ENCODE data around the gene OST4. TPM values are rescaled to one million over a fixed set of nuclear protein-coding genes. Genes with fewer than 3 reads are reported as not detected.

Gene OST4
- total and polyA plus RNA-seq, 11 donors: 215 to 517 (median 343) TPM

DNA sequence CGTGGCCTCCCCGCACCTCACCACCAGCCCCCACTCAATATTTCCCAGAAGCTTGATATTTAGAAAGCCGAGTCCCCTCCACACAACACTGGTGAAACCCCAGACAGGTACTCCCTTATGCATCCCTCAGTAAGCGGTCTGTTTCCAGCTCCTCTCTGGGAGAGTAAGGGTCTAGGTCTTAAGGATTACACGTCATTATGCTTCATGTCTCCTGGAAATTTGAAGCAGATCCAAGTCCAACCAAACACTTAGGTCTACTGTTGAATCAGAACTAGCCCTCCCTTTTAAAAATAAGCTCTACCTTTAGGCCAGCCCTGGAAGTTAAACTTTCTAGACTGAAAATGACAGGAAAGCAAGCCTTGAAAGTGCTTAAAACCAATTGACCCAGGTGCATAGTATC, 1.5 kb upstream of the OST4 start:
- no peaks in the 10 kb centered on the region for H3K9me3 ChIP-seq
- H3K36me3 ChIP-seq: peaks cover 0 to 25% (median 17%) of the 10 kb centered on the region in 9 donors
- H3K4me3 ChIP-seq: peak overlapping the region in 2 of 12 donors; percentile 70 to 91
- DNase-seq: no peak
- H3K27me3 ChIP-seq: no peaks in the 10 kb centered on the region
- peaks cover 3 to 84% (median 52%) of the 10 kb centered on the region in 12 donors for H3K4me1 ChIP-seq
- 59 to 67% (median 64%) methylated on average over 5 of the region's 5 CpGs for WGBS, 4 donors
- no peak for ATAC-seq
- H3K27ac ChIP-seq: peak overlapping the region; percentile 62 to 99 (median 96)
- intact Hi-C loops (cut with DNase I): loop anchor here in 2 of 10 donors (2.0 to 5.0 kb wide), 3 partner anchors 22 to 41 kb away; partner anchors contain the start of genes AGBL5 (in 1 of the 2) and TMEM214 (in 1 of the 2)
- TF ChIP-seq POLR2A (IDR thresholded peaks at IDR 0.05): no peak
- TF ChIP-seq, protein P1, sequence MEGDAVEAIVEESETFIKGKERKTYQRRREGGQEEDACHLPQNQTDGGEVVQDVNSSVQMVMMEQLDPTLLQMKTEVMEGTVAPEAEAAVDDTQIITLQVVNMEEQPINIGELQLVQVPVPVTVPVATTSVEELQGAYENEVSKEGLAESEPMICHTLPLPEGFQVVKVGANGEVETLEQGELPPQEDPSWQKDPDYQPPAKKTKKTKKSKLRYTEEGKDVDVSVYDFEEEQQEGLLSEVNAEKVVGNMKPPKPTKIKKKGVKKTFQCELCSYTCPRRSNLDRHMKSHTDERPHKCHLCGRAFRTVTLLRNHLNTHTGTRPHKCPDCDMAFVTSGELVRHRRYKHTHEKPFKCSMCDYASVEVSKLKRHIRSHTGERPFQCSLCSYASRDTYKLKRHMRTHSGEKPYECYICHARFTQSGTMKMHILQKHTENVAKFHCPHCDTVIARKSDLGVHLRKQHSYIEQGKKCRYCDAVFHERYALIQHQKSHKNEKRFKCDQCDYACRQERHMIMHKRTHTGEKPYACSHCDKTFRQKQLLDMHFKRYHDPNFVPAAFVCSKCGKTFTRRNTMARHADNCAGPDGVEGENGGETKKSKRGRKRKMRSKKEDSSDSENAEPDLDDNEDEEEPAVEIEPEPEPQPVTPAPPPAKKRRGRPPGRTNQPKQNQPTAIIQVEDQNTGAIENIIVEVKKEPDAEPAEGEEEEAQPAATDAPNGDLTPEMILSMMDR (IDR thresholded peaks at IDR 0.05): no peak

DNA sequence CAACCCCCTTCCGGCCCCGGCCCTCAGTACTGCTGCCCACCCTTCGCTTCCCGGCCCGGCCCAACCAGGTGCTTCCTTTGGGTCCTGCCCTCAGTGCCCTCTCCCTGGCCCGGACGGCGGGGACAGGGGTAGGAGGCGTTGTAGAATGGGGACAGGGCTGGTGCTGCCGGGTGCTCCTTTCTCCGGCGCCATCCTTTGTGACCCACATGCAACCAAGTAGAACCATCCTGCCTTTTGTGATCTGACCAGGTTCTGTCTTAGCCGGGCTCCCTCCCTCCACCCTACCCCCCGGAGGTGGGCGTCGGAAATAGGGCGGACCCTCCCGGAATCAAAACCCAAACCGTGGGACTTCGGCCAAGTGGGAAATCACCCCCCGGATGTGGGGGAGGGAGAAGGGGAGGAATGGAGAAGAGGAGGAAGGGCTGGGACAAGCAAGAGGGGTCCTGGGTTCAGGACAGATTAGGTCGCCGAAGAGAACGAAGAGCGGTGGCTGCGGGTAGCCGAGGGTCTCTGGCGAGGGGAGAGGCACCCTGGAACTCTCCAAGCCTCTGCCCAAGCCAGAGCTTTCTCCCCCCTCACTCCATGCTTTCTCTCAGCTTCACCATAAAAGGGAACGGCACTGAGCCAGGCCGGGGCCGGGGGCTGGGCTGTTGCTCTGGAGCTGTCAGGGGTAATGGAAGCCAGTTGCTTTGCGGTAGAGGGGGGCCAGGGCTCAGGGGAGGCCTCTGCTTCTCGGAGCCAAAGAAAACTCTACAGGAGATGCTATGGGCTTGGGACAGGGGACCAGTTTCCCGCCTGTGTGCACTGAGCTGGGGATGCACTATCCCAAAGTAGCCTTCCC, 756 bp upstream of the OST4 start:
- H3K9me3 ChIP-seq: no peaks in the 10 kb centered on the region
- WGBS, 4 donors: 3 to 4% (median 3%) methylated on average over 29 to 34 of the region's 34 CpGs
- intact Hi-C loops (cut with DNase I): loop anchor here in 4 of 10 donors (1.0 to 5.0 kb wide), 4 partner anchors 21 to 40 kb away; partner anchors contain the start of genes AGBL5 (in 3 of the 4) and TMEM214 (in 1 of the 4)
- peaks cover 3 to 77% (median 50%) of the 10 kb centered on the region in 12 donors for H3K4me1 ChIP-seq
- no peaks in the 10 kb centered on the region for H3K27me3 ChIP-seq
- H3K4me3 ChIP-seq: peak overlapping the region; percentile 55 to 99 (median 89)
- TF ChIP-seq POLR2A (IDR thresholded peaks at IDR 0.05): no peak
- TF ChIP-seq, protein P1 (IDR thresholded peaks at IDR 0.05): no peak
- peak; percentile 28 to 72 (median 40) for ATAC-seq
- peaks cover 0 to 32% (median 24%) of the 10 kb centered on the region in 9 donors for H3K36me3 ChIP-seq
- peak; percentile 78 to 88 (median 88) for DNase-seq
- peak overlapping the region; percentile 62 to 99 (median 96) for H3K27ac ChIP-seq

DNA sequence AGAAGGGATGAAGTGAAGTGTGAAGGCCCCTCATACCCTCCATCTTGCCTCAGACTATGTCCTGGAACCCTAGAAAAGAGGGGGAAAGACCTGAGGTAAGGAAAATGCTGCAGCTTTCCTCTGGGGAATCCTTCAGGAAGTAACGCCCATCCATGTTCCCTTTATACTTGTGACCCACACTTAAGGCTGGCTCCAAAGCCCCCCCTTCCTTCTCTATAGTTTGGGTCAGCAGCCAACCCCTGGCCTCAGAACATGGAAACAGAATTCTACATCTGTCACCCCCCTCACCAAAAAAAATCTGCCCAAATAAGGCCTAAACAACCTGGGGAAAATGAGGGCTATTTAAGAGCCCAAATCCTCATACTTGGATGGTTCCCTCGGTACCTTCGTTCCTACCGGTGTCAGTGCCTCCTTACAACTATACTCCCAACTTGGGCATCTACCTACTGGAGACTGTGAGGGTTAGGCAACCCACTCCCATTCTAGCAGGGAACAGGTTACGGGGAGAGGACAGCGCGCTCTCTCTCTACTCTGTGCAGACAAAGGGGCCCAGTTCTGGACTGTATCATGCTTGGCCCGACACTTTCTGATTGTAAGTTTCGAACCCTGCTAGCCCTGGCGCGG, 689 bp downstream of the OST4 start:
- H3K9me3 ChIP-seq: no peaks in the 10 kb centered on the region
- H3K36me3 ChIP-seq: peaks cover 0 to 46% (median 39%) of the 10 kb centered on the region in 9 donors
- peak overlapping the region; percentile 62 to 99 (median 96) for H3K27ac ChIP-seq
- ATAC-seq (peak in 1 of 4 donors; percentile 0), DNase-seq (no peak)
- whole genome bisulfite sequencing, 4 donors: 3 to 6% (median 4%) methylated on average over 8 to 11 of the region's 11 CpGs
- intact Hi-C loops (cut with DNase I): loop anchor here in 4 of 10 donors (1.0 to 5.0 kb wide), 4 partner anchors 19 to 38 kb away; partner anchors contain the start of genes AGBL5 (in 2 of the 4) and TMEM214 (in 1 of the 4)
- H3K27me3 ChIP-seq: no peaks in the 10 kb centered on the region
- no peak for TF ChIP-seq POLR2A (IDR thresholded peaks at IDR 0.05)
- TF ChIP-seq, protein P1 (IDR thresholded peaks at IDR 0.05): no peak
- H3K4me3 ChIP-seq: peak overlapping the region; percentile 55 to 99 (median 89)
- H3K4me1 ChIP-seq: peaks cover 3 to 67% (median 48%) of the 10 kb centered on the region in 12 donors
